Tibial nerve (tissue), 4 donors: ENCODE measurements around the gene HIP1. TPM values are rescaled to one million over a fixed set of nuclear protein-coding genes. Genes with fewer than 3 reads are reported as not detected.

Experiments
- DNase-seq, 2 donors: peaks; one replicate each; pipeline ENCODE4 v3.0.0-alpha.2; 2019; ENCODE audit warnings: low spot score in 2 of 2
- H3K27ac ChIP-seq, 4 donors: fragments of 200-600 bp; sonication (generic) in 3 of 4; one replicate each; pipeline ENCODE4 v1.5.1; 2017 to 2019; ENCODE audit warnings: mild to moderate bottlenecking in 1 of 4
- H3K27me3 ChIP-seq, 2 donors: fragments of 200-600 bp; sonication (generic) in 1 of 2; one replicate each; pipeline versions ENCODE4 v1.5.1 to v1.6.0; 2017 to 2019
- H3K36me3 ChIP-seq, 3 donors: fragments of 200-600 bp; sonication (generic); one replicate each; pipeline ENCODE4 v1.5.1; 2018 to 2019
- H3K4me1 ChIP-seq, 4 donors: fragments of 200-600 bp; sonication (generic) in 3 of 4; one replicate each; pipeline ENCODE4 v1.5.1; 2017 to 2019
- H3K4me3 ChIP-seq, 4 donors: fragments of 200-600 bp; sonication (generic) in 3 of 4; one replicate each; pipeline ENCODE4 v1.5.1; 2017 to 2019; ENCODE audit warnings: mild to moderate bottlenecking in 1 of 4, moderate library complexity in 1 of 4
- H3K9me3 ChIP-seq, 4 donors: fragments of 200-600 bp; sonication (generic) in 3 of 4; one replicate each; pipeline ENCODE4 v1.5.1; 2017 to 2019
- CTCF ChIP-seq, 5 experiments: fragments of 200-600 bp in 3 of 5; fragments of 450-650 bp in 2 of 5; sonication (generic) in 3 of 5; IDR thresholded peaks; one replicate each; pipeline ENCODE4 v1.5.1; 2016 to 2019; ENCODE audit warnings: antibody characterized with exemption in 5 of 5, mild to moderate bottlenecking in 3 of 5, moderate library complexity in 2 of 5
- EP300 ChIP-seq, 2 donors: sonication (generic); formaldehyde crosslinking; IDR thresholded peaks; one replicate each; pipeline ENCODE4 v1.6.1; 2017; ENCODE audit warnings: antibody characterized with exemption in 2 of 2, mild to moderate bottlenecking in 1 of 2
- POLR2A ChIP-seq, 2 donors: fragments of 450-650 bp; IDR thresholded peaks; one replicate each; pipeline ENCODE4 v1.6.1; 2017; ENCODE audit warnings: antibody characterized with exemption in 2 of 2, mild to moderate bottlenecking in 2 of 2, moderate library complexity in 2 of 2
- WGBS, 2 donors: methylation state at CpG; one replicate each; pipeline ENCODE4 v1.1.5; 2018; 5-methylcytosine and 5-hydroxymethylcytosine counted together
- total RNA-seq, 4 donors: library from RNA; depleted of rRNA; stranded (reverse); fragments of >200 nt; gene quantifications; one replicate each; pipeline ENCODE4 v1.1.0, GENCODE V29; 2016

HIP1 gene
- total RNA-seq, 4 donors from 2014 or later = 43.2 to 59.7 (median 49.8) TPM

GRCh38 chr7:75667938-75668337, 70.8 kb downstream of the HIP1 start:
- Histone ChIP-seq H3K9me3 (no peaks in the 10 kb centered on the region), H3K27me3 (no peaks in the 10 kb centered on the region), H3K27ac (no peak overlapping the region), H3K36me3 (no peaks in the 10 kb centered on the region), H3K4me1 (peaks cover 0 to 10% (median 0%) of the 10 kb centered on the region in 4 donors), H3K4me3 (no peak overlapping the region)
- WGBS, 2 donors = 28 to 38% methylated on average over 4 of the region's 4 CpGs
- DNase-seq = no peak
- TF ChIP-seq CTCF (IDR thresholded peaks at IDR 0.05) (no peak), POLR2A (IDR thresholded peaks at IDR 0.05) (no peak), EP300 (IDR thresholded peaks at IDR 0.05) (no peak)

- no peaks in the 10 kb centered on the region for H3K27me3 ChIP-seq
- no peaks in the 10 kb centered on the region for H3K9me3 ChIP-seq
- H3K4me1 ChIP-seq = peaks cover 0 to 25% (median 0%) of the 10 kb centered on the region in 4 donors
- DNase-seq = no peak
- H3K4me3 ChIP-seq = no peak overlapping the region
- TF ChIP-seq POLR2A (IDR thresholded peaks at IDR 0.05) (no peak), EP300 (IDR thresholded peaks at IDR 0.05) (no peak), CTCF (IDR thresholded peaks at IDR 0.05) (no peak)
- WGBS, 2 donors = 77 to 86% methylated on average over 8 of the region's 8 CpGs
- no peak overlapping the region for H3K27ac ChIP-seq
- peaks cover 0 to 5% (median 0%) of the 10 kb centered on the region in 3 donors for H3K36me3 ChIP-seq
Measured at GRCh38 chr7:75663302-75663907, 75.3 kb downstream of the HIP1 start.

- Histone ChIP-seq H3K9me3 (no peaks in the 10 kb centered on the region), H3K27me3 (no peaks in the 10 kb centered on the region), H3K4me3 (no peak overlapping the region), H3K4me1 (peaks cover 0 to 25% (median 0%) of the 10 kb centered on the region in 4 donors), H3K36me3 (peaks cover 0 to 5% (median 0%) of the 10 kb centered on the region in 3 donors), H3K27ac (no peak overlapping the region)
- DNase-seq = no peak
- WGBS, 2 donors = 75 to 80% methylated on average over 12 of the region's 12 CpGs
- TF ChIP-seq CTCF (IDR thresholded peaks at IDR 0.05) = no peak
- no peak for TF ChIP-seq EP300 (IDR thresholded peaks at IDR 0.05)
- TF ChIP-seq POLR2A (IDR thresholded peaks at IDR 0.05) = no peak
Measured at GRCh38 chr7:75662579-75663301, 76.0 kb downstream of the HIP1 start.

GRCh38 chr7:75660566-75661215, 78.0 kb downstream of the HIP1 start:
- peaks cover 0 to 24% (median 0%) of the 10 kb centered on the region in 4 donors for H3K4me1 ChIP-seq

More at GRCh38 chr7:75660566-75661215, 78.0 kb downstream of the HIP1 start:
- Histone ChIP-seq H3K9me3 (no peaks in the 10 kb centered on the region), H3K36me3 (peaks cover 0 to 5% (median 0%) of the 10 kb centered on the region in 3 donors), H3K27ac (no peak overlapping the region), H3K4me3 (no peak overlapping the region), H3K27me3 (no peaks in the 10 kb centered on the region)
- DNase-seq = no peak
- 50% methylated on average over 13 of the region's 13 CpGs for WGBS, 2 donors
- TF ChIP-seq CTCF (IDR thresholded peaks at IDR 0.05) (no peak), POLR2A (IDR thresholded peaks at IDR 0.05) (no peak), EP300 (IDR thresholded peaks at IDR 0.05) (no peak)
